Heart right ventricle (tissue), 16 donors: Measurements from ENCODE around the gene SSU72. TPM values are rescaled to one million over a fixed set of nuclear protein-coding genes. Genes with fewer than 3 reads are reported as not detected.

Experiments
- ATAC-seq, 8 donors: fragments of 200-7000 bp; cut with Tn5 transposase; one replicate each; pipeline ENCODE4 v1.9.1; 2020; ENCODE audit warnings: mild to moderate bottlenecking in 8 of 8, moderate library complexity in 8 of 8, moderate number of reproducible peaks in 1 of 8
- DNase-seq, 2 donors: peaks; one replicate each; pipeline ENCODE4 v3.0.0-alpha.2; 2020
- H3K27ac ChIP-seq, 10 donors: fragments of 200-600 bp; sonication (generic) in 2 of 10; one replicate each; pipeline versions ENCODE4 v1.5.0 to v1.8.0; 2020 to 2022; ENCODE audit warnings: mild to moderate bottlenecking in 3 of 10
- H3K27me3 ChIP-seq, 7 donors: fragments of 200-600 bp; one replicate each; pipeline ENCODE4 v1.8.0; 2021 to 2022; ENCODE audit warnings: mild to moderate bottlenecking in 2 of 7
- H3K36me3 ChIP-seq, 9 donors: fragments of 200-600 bp; sonication (generic) in 1 of 9; one replicate each; pipeline versions ENCODE4 v1.5.0 to v1.8.0; 2020 to 2022; ENCODE audit warnings: mild to moderate bottlenecking in 2 of 9
- H3K4me1 ChIP-seq, 9 donors: fragments of 200-600 bp; sonication (generic) in 1 of 9; one replicate each; pipeline versions ENCODE4 v1.5.0 to v1.8.0; 2020 to 2022; ENCODE audit warnings: mild to moderate bottlenecking in 4 of 9
- H3K4me3 ChIP-seq, 10 donors: fragments of 200-600 bp; sonication (generic) in 2 of 10; one replicate each; pipeline versions ENCODE4 v1.5.0 to v1.8.0; 2020 to 2022; ENCODE audit warnings: mild to moderate bottlenecking in 7 of 10, moderate library complexity in 2 of 10
- H3K9me3 ChIP-seq, 11 donors: fragments of 200-600 bp in 10 of 11; sonication (generic) in 2 of 11; one replicate each; pipeline versions ENCODE4 v1.5.0 to v1.8.0; 2013 to 2022; ENCODE audit warnings: mild to moderate bottlenecking in 2 of 11, control low read depth in 1 of 11, moderate library complexity in 1 of 11
- CTCF ChIP-seq, 9 donors: fragments of 200-600 bp; sonication (generic) in 2 of 9; IDR thresholded peaks; one replicate each; pipeline versions ENCODE4 v1.5.0 to v1.8.0; 2021 to 2022; ENCODE audit warnings: antibody characterized with exemption in 9 of 9, mild to moderate bottlenecking in 5 of 9, moderate library complexity in 1 of 9
- WGBS, 2 donors: extraction: QIAGEN DNeasy Blood & Tissue Kit; methylation state at CpG; one replicate each; pipeline ENCODE4 v1.1.7; 2013; ENCODE audit warnings: inconsistent platforms in 1 of 2; 5-methylcytosine and 5-hydroxymethylcytosine counted together
- intact Hi-C, 10 donors: fragments of 100-400 bp; cut with DNase I; formaldehyde crosslinking; loops; one replicate each; pipeline versions ENCODE4 v1.11.1 to v1.14.2; 2022
- polyA plus RNA-seq, 2 donors: library from polyadenylated mRNA; stranded (reverse); fragments of 200-250 nt; gene quantifications; one replicate each; pipeline ENCODE4 v1.2.3, GENCODE V29; 2013
- total RNA-seq, 10 donors: library from RNA; stranded (reverse); fragmentation: NEBNext Ultra II Directional in 3 of 10; extraction: Animal tissue kit (Norgen Biotek cat#: 25700) in 3 of 10; gene quantifications; one replicate each; pipeline versions ENCODE4 v1.2.1 to v1.2.4, GENCODE V29; 2021 to 2023
- donor health status: Arrhythmogenic right ventricular cardiomyopathy.
- donor health status: ischemic (EF 13 %, LVEDD 7.1; RV severe dilation, severe dysfunction).
- donor health status: healthy with polysubstance abuse.
- donor health status: DM: no; HTN: yes; CAD: no.
- donor health status: DM: no; HTN: no; CAD: no.
- donor health status: ischemic (EF 25% LVEDD 6.9; RV normal size, moderate dysfunction).
- donor health status: ischemic (EF 25% LVEDD 5.7; RV mildly dilated, moderate dysfunction).
- donor health status: healthy.
- donor health status: DM: yes; HTN: yes; CAD: no.
- donor health status: Ischemic cardiomyopathy.
- donor health status: ischemic (EF 35%, LVEDD 5.7; RV mildly dilated, moderate dysfunction).
- donor health status: nonischemic (EF 11% LVEDD 7.7; RV severe dilation, severe dysfunction).
- donor health status: DM: yes; HTN: yes; CAD: no.
- donor health status: PGD.
- donor health status: ischemic (EF 29% LVEDD 5.4; RV normal size, mild dysfunction).
- donor health status: nonischemic (EF 23%, LVEDD 6.1; RV moderate dilation, normal function).

The SSU72 gene
- total and polyA plus RNA-seq, 12 donors: 73.8 to 138 (median 87.2) TPM

GRCh38 chr1:1616838-1617237 is 42.2 kb upstream of the SSU72 start:
- 78% methylated on average over 19 of the region's 19 CpGs for WGBS, 2 donors
- ATAC-seq: no peak
- Histone ChIP-seq H3K27me3 (no peaks in the 10 kb centered on the region), H3K9me3 (no peaks in the 10 kb centered on the region), H3K4me3 (peak overlapping the region; percentile 89 to 100 (median 97)), H3K27ac (peak overlapping the region in 8 of 10 donors; percentile 98 to 100 (median 100)), H3K36me3 (peaks cover 0 to 24% (median 0%) of the 10 kb centered on the region in 9 donors), H3K4me1 (peaks cover 7 to 64% (median 48%) of the 10 kb centered on the region in 9 donors)
- no peak for TF ChIP-seq CTCF (IDR thresholded peaks at IDR 0.05)
- intact Hi-C loops: no loop called here
- peak in 1 of 2 donors; percentile 18 for DNase-seq

- Histone ChIP-seq H3K4me3 (peak overlapping the region; percentile 89 to 100 (median 97)), H3K9me3 (no peaks in the 10 kb centered on the region), H3K4me1 (peaks cover 7 to 59% (median 44%) of the 10 kb centered on the region in 9 donors), H3K27me3 (no peaks in the 10 kb centered on the region), H3K36me3 (peaks cover 0 to 24% (median 0%) of the 10 kb centered on the region in 9 donors), H3K27ac (peak overlapping the region; percentile 98 to 100 (median 100))
- peak in 1 of 2 donors; percentile 62 for DNase-seq
- TF ChIP-seq CTCF (IDR thresholded peaks at IDR 0.05): no peak
- peak in 3 of 8 donors; percentile 0 to 16 (median 5) for ATAC-seq
- 5% methylated on average over 78 to 80 of the region's 80 CpGs for WGBS, 2 donors
- intact Hi-C loops: no loop called here
Measured at GRCh38 chr1:1616045-1616790, 41.6 kb upstream of the SSU72 start.

GRCh38 chr1:1615256-1616044 is 40.8 kb upstream of the SSU72 start, which contains the start of gene MIB2:
Gene MIB2, plus strand, starts transcription at chr1:1615500. Its CDS starts 7,953 bp downstream, at chr1:1623453.
- Histone ChIP-seq H3K4me3 (peak within 1 kb of the TSS; percentile 89 to 100 (median 97)), H3K27ac (peak within 1 kb of the TSS; percentile 98 to 100 (median 100)), H3K36me3 (peaks cover 0 to 24% (median 0%) of the 10 kb centered on the region in 9 donors), H3K4me1 (peaks cover 7 to 54% (median 41%) of the 10 kb centered on the region in 9 donors), H3K27me3 (no peaks in the 10 kb centered on the region), H3K9me3 (no peaks in the 10 kb centered on the region)
- 0% methylated on average over 98 to 107 of the region's 107 CpGs for WGBS, 2 donors
- no peak for TF ChIP-seq CTCF (IDR thresholded peaks at IDR 0.05)
- intact Hi-C loops: loop anchor here in 1 of 10 donors (2.0 kb wide), 1 partner anchor 41 kb away; the partner anchor contains the start of gene SSU72
- DNase-seq (peak; percentile 93 to 97), ATAC-seq (peak; percentile 94 to 97 (median 96))

GRCh38 chr1:1614954-1615255 is 40.2 kb upstream of the SSU72 start:
- no peaks in the 10 kb centered on the region for H3K9me3 ChIP-seq
- no peak for TF ChIP-seq CTCF (IDR thresholded peaks at IDR 0.05)
- peak overlapping the region; percentile 89 to 100 (median 97) for H3K4me3 ChIP-seq
- no peaks in the 10 kb centered on the region for H3K27me3 ChIP-seq
- ATAC-seq (no peak), DNase-seq (no peak)
- WGBS, 2 donors: 0 to 1% methylated on average over 23 of the region's 23 CpGs
- intact Hi-C loops: loop anchor here in 5 of 10 donors (2.0 to 5.0 kb wide), 2 partner anchors 38 to 40 kb away; partner anchors contain the start of gene SSU72 (in 1 of the 5)
- H3K36me3 ChIP-seq: peaks cover 0 to 24% (median 0%) of the 10 kb centered on the region in 9 donors
- peaks cover 7 to 49% (median 36%) of the 10 kb centered on the region in 9 donors for H3K4me1 ChIP-seq
- peak overlapping the region in 9 of 10 donors; percentile 98 to 100 (median 100) for H3K27ac ChIP-seq
